Ishikawa (cell line): Measurements from ENCODE around the gene PRDM16.

ENCODE experiments used
- CEBPB ChIP-seq: IDR thresholded peaks from 2 replicates; pipeline ENCODE4 v1.6.1; 2012
- CREB1 ChIP-seq: IDR thresholded peaks from 2 replicates; pipeline ENCODE4 v1.6.1; 2012; ENCODE audit warnings: low read depth
- EGR1 ChIP-seq: IDR thresholded peaks from 2 replicates; pipeline ENCODE4 v1.6.1; 2012
- EP300 ChIP-seq: IDR thresholded peaks from 2 replicates; pipeline ENCODE4 v1.6.1; 2012; ENCODE audit warnings: borderline replicate concordance
- FOXM1 ChIP-seq: IDR thresholded peaks from 2 replicates; pipeline ENCODE4 v1.6.1; 2012; ENCODE audit warnings: low read depth, borderline replicate concordance
- MAX ChIP-seq: IDR thresholded peaks from 2 replicates; pipeline ENCODE4 v1.6.1; 2012
- NFIC ChIP-seq: IDR thresholded peaks from 2 replicates; pipeline ENCODE4 v1.6.1; 2012
- RAD21 ChIP-seq: IDR thresholded peaks from 2 replicates; pipeline ENCODE4 v1.6.1; 2012; ENCODE audit warnings: low read depth
- REST ChIP-seq: IDR thresholded peaks from 2 replicates; pipeline ENCODE4 v1.6.1; 2012; ENCODE audit warnings: low read depth, mild to moderate bottlenecking
- TAF1 ChIP-seq: IDR thresholded peaks from 2 replicates; pipeline ENCODE4 v1.6.1; 2012; ENCODE audit warnings: low read depth, mild to moderate bottlenecking
- TCF12 ChIP-seq: IDR thresholded peaks from 2 replicates; pipeline ENCODE4 v1.6.1; 2012; ENCODE audit warnings: low read depth
- TEAD4 ChIP-seq: IDR thresholded peaks from 2 replicates; pipeline ENCODE4 v1.6.1; 2012
- USF1 ChIP-seq: IDR thresholded peaks from 2 replicates; pipeline ENCODE4 v1.6.1; 2012
- YY1 ChIP-seq: IDR thresholded peaks from 2 replicates; pipeline ENCODE4 v1.6.1; 2012; ENCODE audit warnings: low read depth
- ZBTB7A ChIP-seq: IDR thresholded peaks from 2 replicates; pipeline ENCODE4 v1.6.1; 2012; ENCODE audit warnings: low read depth

Gene PRDM16

GRCh38 chr1:3373175-3373574, 304.2 kb downstream of the PRDM16 start:
- TF ChIP-seq RAD21, result no peak
- no peak for TF ChIP-seq TAF1
- TF ChIP-seq NFIC, result no peak
- no peak for TF ChIP-seq TCF12
- no peak for TF ChIP-seq YY1
- no peak for TF ChIP-seq USF1
- TF ChIP-seq EGR1, result no peak
- no peak for TF ChIP-seq ZBTB7A
- TF ChIP-seq CREB1, result no peak

GRCh38 chr1:3373700-3374405, 304.9 kb downstream of the PRDM16 start:
- no peak for TF ChIP-seq EGR1
- no peak for TF ChIP-seq TAF1
- TF ChIP-seq CREB1, result no peak
- TF ChIP-seq NFIC, result no peak
- no peak for TF ChIP-seq TCF12
- TF ChIP-seq CEBPB, result no peak
- TF ChIP-seq REST, result no peak
- TF ChIP-seq RAD21, result no peak
- no peak for TF ChIP-seq USF1
- TF ChIP-seq TEAD4, result no peak
- no peak for TF ChIP-seq YY1
- TF ChIP-seq ZBTB7A, result no peak
- no peak for TF ChIP-seq FOXM1
- TF ChIP-seq MAX, result no peak
- TF ChIP-seq EP300, result no peak

GRCh38 chr1:3375245-3375644, 306.2 kb downstream of the PRDM16 start:
- no peak for TF ChIP-seq EP300
- no peak for TF ChIP-seq NFIC

- no peak for TF ChIP-seq EGR1
- TF ChIP-seq USF1, result no peak
- no peak for TF ChIP-seq YY1
- no peak for TF ChIP-seq MAX
- TF ChIP-seq TAF1, result no peak
- TF ChIP-seq REST, result no peak
- no peak for TF ChIP-seq CREB1
- TF ChIP-seq RAD21, result no peak
These were observed 308.2 kb downstream of the PRDM16 start for GRCh38 chr1:3377166-3377565.

GRCh38 chr1:3377604-3378279, 308.7 kb downstream of the PRDM16 start:
- TF ChIP-seq MAX (no peak), REST (no peak), FOXM1 (no peak), RAD21 (no peak), EGR1 (no peak), CREB1 (no peak)
